ENCODE measurements around the gene RASSF4.

RASSF4 gene

DNA sequence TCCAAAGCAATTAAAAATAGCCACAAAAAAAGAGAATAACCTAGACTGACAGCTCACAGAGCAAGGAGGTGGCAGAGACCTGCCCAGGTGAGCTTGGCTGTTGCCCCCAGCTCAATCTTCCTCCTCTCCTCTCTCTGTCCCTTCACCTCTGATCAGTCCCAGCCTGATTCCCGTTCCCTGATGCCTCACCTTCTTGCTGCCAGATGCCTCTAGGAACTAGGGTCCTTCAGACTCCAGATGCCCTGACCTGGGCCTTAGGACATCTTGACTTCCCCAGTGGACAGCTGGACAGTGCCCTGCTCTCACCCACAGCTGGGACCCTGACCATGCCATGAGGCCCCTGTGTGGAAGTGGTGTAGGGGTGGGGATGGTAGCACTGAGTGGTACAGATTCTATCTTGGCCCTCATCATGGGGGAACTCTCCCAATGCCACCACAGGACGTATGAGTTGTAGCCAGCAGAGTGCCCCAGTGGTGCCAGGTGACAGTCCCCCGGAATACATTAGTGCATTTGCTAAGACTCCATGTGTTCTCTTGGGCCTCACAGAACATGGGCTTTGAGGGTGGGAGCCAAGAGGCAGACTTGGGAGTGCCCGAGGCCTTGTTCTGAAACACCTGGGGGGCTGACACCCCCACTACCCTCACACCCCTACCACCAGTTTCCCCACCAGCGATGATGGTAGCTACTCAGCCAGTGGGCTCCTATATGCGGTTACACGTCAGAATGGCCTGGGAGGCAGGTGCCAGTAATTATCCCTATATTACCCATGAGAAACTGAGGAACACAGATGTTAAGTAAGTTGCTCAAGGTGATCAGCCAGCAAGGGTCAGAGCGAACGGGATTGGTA lies 17.0 kb downstream of the RASSF4 start:
- DNase-seq, result no peak

DNA sequence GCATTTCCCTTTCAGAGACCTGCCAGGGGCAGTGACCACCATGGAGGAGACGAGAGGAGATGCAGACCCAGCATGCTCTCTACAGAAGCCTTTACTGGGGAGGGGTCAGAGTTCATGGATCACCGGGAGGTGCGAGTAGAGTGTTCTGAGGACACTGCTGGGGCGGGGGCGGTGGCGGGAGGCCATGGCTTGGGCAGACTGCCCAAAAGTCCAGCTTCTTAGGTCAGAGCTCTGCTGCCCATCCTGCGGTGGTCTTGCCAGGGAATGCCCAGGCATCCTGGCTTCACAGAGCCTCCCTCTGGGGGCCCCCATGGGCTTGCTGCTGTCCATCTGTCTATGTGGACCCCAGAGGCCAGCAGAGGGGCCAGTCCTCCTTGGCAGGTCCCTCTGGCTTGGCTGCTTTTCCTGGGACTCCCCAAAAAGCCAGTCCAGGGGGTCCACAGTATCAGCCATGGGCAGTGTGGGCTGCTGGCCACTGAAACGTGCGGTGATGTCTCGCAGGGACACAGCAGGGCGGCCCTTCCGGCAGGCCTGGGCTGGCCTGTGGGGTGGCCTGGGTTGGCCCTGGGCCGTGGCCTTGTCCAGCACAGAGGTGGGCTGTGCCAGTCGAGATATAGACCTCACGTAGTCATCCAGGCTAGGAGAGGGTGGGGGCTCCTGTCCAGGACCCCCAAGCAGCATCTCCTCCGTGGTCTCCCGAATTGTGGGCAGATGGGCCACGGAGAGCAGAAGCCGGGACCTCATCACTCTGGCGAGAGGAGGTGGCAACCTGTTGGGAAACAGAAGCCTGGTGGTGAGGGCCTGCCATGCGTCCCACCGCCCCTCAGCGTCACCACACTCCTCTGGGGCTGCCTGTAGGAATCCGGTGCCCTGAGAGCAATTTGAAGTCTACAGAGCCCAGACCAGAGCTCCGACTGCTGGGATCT lies 17.9 kb downstream of the RASSF4 start:
- no peak for DNase-seq

DNA sequence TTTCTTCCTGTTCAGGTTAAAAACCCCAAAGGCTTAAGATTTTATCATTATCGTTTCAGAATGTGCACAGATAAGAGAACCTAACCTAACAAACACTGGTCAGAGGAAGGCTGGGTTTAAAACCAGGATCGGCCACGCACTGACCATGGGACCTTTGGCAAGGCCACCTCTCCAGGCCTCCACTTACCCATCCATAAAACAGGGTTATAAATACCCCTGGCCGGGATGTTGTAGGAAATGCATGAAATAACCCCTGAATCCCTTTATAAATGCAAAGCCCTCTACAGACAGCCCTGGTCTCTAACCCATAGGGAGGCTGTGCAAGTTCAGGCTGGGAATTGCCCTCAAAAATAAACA lies 18.6 kb downstream of the RASSF4 start:
- no peak for DNase-seq

DNA sequence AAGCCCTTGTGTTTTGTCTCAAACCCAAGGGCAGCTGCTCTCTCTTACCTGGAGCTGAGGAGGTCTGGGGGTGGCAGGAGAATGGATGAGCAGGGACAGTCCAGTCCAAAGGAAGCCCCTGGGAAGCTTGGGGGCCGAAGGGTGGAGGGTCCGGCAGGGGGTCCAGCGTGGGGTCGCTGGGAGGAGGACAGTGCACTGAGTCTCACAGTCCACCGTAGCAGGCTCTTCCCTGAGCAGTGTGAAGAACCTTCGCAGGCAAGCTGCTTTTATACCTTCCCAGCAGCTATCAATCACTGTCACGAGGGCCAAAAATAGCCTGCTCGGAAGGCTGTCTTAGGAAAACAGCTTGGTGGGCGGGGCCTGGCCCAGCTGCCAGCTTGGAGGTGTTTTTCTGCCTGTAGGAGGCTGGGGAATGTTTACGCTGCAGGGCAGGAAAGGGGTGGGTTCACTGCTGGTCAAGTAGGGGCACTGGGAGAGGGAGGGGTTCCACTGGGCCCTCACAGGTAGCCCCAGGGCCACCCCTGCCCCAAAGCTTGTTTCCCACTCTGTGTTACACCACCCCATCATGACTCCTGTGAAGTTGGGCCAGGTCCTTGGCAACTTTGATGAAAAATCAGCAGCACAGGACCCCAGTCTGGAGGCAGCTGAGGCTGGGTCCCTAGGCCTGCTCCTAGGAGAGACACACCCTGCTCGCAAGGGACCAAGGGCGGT lies 19.1 kb downstream of the RASSF4 start, which contains the start of gene DEPP1:
Gene DEPP1 (minus strand): TSS at position 240 of the 711 bp plus-strand sequence. CDS start 779 bp downstream, outside the sequence.
- peak; percentile 92 for DNase-seq

DNA sequence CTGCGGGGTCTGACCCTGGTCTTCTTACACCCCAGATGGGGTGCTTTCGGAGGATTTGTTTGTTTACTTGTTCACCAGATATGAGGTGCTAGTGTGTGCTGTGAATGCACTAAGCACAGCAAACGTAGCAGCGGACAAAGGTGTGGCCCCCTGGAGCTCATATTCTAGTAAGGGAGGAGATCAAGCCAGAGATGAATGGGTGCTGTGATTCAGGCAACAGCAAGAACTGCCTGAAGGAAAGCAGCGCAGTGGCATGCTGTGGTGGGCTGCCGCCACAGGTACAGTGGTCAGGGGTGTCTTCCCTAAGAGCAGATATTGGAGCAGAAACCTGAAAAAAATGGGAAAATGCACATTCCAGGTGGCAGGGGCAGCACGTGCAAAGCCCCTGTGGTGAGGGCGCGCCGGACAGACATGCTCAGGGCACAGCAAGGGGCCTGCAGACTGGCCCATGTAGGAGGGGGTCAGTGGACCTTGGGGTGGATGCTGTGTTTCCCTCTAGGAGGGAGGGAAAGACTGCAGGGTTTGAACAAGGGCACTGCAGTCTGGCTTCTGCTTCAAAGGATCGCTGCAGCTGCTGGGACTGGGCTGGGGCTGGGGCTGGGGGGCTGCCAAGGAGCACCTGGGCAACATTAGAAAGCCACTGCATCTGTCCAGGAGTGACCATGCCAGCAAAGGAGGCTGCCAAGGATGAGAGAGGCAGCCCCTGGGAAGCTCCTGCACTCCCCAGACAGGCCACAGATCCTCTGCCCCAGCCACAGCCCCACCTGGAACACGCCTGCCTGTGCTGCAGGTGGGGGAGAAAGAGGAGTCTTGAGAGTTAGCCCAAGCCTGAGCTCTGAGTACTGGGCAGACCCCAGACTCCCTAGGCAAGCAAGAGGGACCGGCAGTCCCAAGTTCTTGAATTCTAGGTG lies 19.9 kb downstream of the RASSF4 start:
- no peak for DNase-seq

DNA sequence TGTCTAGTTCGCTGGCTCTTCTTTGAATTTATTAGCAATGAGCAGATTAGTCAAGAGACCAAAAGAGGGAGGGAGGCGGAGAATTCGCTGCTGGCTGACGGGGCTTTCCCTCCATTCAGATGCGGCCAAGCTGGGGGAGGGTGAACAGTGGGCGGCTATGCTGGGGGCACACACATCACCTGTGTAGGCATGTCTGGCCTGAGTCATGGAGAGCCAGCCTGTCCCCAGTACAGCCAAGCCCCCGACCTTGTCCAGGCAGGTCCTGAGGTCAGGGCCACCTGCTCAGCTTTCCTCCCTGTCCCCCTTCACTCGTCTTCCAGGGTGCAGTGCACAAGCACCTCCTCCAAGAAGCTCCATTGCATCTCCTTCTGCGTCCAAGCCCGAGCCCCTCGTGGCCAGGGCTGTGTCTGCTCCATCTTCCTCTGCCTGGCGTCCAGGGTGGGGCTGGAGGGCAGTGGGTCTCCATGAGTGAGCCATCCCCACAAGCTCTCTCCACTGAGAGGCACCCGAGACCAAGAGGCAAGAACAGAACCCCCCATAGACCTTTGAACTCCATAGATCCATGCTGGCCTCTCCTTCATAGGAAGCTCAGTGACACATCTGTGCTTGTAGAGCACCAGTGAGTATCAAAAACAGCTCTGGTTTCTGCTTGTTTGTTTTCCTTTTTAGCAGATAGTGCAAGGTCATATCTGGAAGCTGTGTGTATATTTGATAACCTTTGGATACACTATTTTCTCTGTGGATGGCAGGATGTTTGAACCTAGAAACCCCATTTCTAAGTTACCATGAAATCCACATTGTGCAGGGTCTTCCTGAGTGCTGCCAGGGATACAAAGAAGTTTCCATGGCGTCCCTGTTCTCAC lies 20.9 kb downstream of the RASSF4 start:
- DNase-seq, result no peak

DNA sequence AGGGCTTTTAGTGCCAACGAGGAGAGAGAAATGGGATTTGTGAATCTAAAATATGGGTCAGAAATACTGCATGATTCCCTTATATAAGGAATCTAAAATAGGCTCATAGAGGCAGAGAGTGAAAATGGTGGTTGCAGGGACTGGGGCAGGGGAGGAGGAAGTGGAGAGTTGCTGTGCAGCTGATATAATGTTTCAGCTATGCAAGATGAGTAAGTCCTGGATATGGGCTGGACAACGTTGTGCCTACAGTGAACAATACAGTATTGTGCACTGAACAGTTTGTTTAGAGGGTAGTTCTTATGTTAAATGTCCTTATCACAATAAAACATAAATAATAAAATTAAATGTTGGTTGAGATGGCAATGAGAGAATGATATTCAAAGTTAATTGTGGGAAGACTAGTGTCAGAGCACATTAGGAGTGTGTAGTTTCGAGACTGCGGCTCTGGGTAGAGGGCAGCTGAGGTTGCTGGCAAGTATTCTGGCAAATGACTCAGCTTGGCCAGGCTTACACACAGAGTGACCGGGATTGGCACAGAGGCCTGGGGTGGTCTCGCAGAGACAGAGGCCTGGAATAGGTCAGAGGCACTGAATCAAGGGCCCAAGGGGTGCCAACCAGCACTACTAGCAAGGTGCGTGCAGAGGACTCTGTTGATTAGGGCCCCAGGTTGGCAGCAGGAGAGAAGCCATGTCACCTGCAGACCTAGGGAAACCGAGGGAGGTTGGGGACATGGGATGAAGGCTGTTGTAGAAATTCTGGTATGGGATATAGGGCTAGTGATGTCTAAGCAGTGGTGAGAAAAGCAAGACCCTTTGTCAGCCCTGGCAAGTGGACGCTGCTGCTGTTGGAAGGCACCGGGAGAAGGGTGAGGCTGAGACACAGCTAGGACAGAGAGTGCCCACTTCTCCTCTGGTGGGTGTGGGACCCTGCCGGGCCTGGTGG lies 21.8 kb downstream of the RASSF4 start:
- peak; percentile 84 for DNase-seq

DNA sequence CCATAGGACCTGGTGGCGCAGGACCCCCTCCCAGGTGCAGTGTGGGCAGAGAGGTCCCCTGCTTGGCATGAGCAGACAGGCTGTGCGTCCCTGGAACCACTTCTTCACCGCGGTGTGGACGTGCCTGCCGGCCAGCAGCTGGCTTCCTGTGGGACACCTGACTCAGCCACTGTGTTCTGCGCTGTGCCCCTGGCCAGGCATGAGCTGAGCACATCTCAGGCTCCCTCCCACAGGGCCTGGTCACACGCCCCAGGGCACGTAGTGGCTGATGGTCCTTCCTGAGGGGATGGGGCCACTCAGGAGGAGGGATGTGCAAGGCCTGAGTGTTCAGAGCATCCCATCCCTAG lies 22.5 kb downstream of the RASSF4 start:
- no peak for DNase-seq

DNA sequence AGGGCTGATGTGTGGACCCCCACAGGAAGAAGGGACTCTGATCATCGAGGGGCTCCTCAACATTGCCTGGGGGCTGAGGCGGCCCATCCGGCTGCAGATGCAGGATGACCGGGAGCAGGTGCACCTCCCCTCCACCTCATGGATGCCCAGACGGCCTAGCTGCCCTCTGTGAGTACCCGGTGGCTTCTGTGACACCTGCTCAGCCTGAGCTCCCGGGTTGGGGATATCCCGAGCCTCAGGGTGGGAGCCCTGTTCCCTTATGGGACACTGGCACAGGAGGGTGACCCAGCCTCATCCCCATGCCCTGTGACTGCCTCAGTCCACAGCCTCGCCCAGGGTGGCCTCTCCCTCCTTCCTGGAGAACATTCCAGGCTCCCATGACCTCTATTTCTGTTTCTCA lies 22.9 kb downstream of the RASSF4 start:
- DNase-seq, result no peak

DNA sequence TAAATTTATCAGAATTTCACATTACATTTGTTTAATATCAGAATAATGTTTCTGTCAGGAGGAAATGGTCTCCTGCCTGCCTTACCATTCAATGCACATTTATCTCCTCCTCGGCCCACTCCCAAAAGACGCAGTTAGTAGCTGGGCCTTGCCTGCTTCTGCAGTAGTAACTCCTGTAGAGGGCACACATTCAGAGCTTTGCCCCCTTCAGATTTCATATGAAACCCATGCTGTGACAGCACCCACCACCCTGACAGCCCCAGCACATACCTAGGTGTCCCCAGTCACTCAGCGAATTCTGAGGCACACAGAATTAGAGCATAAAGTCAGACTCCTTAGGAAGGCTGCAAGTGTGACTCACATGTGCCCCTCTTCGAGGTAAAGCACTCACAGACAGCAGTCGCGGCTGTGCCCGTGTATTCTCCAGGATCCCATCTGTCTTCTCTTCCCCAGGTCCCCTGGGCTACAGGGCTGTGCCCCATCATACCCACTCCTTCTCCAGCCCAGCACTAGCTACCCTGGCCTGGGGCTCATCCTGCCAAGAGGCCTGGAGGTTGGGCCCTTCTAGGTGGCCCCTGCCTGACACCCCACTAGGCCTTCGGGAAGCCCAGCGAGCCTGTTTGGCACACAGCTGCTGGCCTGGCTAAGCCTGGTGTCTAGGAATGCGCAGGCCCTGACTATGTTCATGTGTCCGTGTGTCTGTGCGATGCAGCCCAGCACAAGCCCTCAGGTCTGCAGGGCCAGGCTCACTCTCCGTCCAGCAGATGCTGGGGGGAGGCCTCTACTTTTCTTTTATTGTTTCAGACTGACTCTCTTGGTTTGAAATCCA lies 23.7 kb downstream of the RASSF4 start:
- no peak for DNase-seq

DNA sequence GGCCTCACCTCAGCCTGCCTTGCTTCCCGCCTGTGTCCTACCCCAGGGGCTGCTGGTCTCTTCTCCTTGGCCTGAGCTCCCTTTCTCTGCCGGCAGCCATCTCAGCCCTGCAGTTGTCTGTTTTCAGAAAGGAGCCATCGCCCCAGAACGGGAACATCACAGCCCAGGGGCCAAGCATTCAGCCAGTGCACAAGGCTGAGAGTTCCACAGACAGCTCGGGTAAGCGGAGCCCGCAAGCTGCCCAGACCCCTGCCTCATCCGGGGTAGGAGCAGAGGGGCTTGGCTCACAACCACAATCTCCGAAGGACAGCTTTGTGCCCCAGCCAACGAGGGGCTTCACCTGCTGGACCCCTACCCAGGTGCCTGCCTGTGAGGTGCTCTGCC lies 24.3 kb downstream of the RASSF4 start:
- no peak for DNase-seq

DNA sequence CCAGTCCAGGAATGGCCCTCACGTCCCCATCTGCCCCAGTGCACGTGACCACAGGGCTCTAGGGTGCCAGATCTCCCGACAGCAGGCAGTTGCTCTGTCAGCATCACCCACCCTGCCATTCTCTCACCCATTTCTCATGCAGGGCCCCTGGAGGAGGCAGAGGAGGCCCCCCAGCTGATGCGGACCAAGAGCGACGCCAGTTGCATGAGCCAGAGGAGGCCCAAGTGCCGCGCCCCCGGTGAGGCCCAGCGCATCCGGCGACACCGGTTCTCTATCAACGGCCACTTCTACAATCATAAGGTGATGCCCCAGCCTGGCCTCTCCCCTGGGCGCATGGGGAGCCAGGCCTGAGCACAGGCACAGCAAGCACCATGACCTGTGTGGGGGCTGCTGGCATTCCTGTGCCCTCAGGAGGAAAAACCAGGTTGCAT lies 25.1 kb downstream of the RASSF4 start:
- DNase-seq, result no peak

DNA sequence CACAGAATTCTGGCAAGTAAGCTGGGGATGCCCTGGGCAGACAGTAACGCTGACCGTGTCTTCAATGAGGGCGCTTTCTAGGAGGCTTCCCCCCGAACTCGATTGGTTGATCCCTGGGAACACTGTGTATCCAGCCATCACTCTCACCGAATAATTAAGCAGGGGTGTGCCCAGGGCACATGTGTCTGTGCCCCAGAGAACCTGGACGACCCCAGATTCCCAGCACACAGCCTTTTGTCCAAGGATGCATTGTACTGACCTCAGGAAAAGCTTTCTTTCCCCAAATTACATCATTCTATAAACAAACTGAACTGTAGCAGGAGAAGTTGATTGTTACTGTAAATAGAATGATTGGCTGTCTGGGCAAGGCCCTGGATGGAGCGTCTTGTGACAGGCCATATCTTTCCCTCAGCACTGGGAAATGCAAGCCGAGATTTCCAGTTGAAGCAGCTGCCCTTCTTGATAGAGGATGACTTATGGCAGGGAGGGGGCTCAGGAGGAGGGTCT lies 25.6 kb downstream of the RASSF4 start:
- no peak for DNase-seq

DNA sequence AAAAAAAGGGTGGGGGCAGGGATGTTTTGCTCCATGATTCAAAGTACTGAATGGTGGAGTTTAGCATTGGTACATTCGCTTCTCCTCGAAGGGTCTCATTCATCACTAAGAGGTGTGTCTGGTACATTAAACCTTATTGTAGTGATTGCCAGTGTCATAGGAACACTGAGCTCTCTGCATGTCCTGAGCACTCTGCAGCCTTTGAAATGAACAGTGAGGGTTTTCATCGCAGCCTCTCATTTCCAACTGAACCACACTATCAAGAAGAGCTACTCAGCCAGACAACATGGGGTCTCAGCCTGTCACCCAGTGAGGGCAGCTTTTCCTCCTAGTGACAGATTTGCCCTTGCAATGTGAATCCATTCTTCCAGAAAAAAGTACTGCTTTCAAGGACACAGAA lies 26.6 kb downstream of the RASSF4 start:
- DNase-seq, result no peak

DNA sequence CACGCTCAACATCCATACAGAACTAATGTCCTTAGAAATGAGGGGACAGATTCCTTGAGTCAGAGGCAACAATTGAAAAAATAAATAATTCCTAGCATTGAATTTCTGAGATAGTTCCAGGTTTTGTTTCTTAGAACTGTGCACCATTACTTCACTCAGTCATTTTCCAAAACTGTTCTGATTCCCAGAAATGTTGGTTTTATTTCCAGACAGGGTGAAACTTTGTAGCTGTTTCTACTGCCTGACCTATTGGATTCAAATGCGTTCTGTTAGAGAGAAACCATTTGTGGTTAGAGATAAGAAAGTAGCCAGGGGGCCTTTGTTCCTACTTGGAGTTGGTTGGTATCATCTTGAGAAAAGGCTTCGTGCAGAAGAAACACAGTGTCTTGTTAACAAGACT lies 27.1 kb downstream of the RASSF4 start:
- no peak for DNase-seq

DNA sequence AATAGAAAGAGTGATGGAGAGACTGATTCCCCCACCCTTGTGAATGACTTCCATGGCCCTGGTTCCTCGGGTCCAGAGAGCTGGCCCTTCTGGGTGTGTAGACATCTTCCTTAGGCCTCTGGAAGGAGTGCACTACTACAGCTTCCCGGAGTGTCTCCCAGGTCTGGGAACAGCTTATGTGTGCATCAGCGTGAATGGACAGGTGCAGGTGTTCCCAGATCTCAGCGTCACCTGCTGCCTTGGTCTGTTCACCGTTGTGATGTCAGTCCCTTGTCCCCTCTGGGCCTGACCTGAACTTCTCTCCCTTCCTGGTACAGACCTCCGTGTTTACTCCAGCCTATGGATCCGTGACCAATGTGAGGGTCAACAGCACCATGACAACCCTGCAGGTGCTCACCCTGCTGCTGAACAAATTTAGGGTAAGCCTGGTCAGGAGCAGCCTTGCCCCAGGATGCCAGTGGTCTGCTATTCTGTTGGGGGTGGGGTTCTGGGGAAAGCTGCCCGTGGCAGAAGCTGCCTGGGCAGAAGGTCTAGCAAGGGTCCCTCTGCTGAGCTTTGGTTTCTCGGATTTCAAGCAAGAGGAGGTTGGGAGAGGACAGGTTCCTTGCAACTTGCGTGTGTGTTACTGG lies 29.5 kb downstream of the RASSF4 start:
- no peak for DNase-seq

DNA sequence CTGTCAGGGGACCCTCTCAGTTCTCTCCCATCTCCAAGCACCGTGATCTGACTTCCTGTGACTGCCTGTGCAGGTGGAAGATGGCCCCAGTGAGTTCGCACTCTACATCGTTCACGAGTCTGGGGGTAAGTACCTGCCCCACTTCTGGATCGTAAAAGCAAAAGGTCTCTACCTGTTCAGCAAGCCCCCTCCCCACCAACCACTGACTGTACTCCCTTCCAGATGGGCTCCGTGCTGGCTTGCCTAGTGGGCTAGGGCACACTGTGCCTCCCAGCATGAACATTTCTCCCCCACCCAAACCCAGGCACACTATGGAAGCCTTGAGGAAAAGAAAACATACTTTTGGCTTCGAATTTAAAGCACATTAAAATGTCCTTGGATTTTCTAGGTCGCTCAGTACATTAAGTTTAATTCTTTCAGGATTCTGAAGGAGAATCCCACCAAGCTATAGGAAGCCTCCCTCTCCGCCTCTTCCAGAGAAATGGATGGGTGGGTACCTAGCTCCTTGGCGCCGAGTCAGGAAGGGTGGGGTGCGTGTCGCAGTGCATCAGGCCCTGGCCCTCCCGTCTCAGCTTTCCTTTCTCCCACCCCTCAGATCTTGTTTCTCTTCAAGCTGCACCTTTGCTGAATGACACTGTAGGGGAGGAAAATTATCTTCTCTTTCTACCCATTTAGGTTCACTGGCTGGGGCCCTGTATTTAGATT lies 30.1 kb downstream of the RASSF4 start:
- DNase-seq, result no peak

DNA sequence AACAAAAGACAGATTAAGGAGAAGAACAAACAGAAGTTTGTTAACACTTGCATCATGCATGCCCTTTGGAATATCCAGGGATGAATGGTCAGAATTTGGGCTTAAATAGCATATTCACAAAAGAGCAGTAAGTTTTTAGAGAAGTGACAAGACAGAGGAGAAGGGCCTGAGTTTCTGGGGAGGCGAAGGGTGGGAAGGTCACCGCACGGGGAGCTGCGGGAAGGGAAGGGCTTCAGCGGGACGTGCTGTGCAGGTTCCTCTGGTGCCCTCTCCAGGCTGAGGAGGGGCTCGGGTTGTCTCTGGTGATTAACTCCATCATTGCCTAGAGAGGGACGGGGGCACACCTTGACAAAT lies 30.7 kb downstream of the RASSF4 start:
- peak; percentile 19 for DNase-seq

Measured in fibroblast of skin of abdomen (primary cell).